ENCODE results near the gene GDF2.

GDF2 gene

DNA sequence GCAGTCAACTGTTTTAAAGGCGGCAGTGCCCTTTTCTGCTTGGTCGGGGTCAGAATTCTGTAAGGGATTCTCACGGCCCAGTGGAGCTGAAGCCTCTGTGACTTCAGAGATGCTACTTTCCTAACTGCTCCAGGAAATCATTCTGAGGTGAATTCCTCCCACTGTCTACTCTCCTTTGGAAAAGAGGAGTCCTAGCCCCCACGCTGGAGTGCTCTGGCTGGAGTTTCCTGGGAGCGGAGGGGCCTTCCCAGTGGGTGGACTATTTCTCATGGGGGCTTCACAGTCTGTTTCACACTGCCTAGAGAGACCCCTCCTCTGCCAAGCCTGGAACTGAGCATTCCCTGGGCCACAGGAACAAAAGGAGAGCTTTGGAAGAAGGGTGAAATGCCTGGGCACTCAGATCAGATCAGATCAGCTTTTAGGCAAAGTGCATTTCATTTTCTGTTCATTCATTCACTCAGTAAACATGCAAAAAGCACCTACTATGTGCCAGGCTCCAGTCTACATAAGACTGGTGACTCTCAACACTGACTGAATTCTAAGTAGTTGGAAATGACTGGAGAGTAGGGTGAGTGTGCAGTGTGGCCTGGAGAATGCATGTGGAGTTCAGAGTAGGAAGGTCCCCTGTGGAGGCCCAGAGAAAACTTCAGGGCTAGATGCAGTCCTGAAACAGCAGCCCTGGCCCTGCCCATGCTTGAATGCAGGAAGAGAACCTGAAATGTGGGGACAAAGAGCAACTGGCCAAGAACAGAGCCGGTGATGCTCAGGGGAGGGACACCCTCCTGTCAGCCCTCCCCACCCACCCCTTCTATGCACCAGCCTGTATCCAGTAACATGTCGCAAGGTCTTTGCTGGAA, 49.6 kb downstream of the GDF2 start:
- no peak for FAIRE-seq

DNA sequence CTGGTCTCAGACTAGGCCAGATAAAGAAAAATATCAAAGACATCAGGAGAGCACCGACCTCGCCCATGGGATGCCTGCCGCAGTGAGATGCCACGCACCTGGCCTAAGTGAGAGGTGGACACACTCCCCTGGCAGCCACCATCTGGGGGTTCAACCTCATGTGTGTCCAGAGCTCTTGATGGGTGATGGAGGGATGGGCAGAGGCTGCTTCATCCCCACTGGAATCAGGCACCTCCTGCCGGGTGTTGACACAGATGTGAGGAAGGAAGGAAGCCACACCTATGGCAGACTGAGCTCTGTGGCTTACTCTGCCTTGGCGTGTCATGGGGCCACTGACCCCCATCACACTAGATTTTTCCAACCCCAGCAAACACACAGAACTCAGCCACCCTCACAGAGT, 50.5 kb downstream of the GDF2 start:
- FAIRE-seq, result no peak

DNA sequence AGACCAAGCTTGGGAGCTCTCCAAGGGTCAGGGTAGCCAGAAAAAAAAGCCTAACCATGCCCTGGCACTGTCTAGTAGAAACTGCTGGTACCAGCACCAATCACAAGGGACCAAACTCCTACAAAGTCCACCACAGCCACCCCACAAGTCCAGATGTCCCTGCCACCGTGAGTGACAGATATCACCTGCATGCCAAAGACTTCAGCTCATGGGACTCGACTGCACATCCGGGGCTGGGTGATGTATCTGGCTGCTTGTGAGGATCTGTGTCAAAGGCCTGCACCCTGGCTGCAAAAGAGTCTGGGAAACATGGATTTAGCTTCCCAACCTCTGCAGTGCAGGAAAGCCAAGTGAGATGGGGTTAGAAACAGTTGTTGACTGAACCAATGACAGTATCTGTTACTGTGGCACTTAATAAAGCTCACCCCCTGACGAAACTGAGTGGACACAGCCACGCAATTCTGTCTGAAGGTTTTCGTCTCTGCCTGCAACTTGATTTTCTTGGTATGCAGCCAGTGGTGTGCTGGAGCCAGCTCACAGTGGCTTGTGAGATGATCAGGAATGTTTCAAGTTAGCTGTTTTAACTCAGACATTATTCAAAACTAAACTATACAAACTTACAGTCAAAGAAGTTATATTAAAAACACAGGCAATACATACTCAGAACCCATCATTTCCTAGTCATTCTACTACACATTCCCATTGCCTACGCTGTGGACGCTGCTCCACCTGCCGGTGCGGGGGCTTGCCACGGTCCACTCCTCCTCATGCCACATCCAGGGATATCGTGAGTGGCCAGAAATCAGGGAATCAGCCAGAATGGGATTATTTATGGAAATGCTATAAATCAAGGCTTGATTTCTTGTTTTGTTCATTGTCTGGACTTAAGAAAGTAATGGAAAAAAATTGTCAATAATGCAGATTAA, 52.6 kb downstream of the GDF2 start:
- no peak for FAIRE-seq

DNA sequence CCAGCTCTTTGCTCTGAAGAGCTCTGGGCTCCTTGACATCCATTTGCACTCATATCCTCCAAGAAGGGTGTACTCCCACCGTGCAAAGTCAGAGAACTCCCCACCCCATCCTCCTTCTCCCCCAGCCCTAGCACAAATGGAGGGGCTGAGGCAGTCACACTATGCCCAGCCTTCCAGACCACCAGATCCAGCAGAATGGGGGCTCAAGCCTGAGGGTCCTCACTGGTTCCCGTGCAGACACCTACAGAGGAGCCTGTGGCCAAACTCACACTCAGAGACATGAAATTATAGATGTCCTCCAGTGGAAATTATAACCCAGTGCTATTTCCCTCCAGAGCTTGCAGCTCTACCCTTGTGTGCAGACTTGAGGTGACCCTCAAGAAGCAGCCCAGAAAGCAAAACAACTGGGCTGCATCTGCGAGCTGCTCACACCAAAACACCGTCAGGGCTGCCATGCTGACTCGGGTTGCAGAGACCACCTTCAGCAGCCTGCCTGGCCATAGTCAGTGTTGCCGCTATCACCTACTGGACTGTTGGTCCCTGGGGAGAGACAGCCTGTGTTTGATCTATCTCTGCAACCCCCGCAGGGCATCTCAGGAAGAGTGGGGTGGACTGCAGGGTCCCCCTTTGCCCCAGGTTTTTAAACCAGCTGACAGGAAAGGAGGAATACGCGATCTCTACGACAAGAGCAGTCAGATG, 54.4 kb downstream of the GDF2 start:
- FAIRE-seq, result no peak

Measured in G401.6 (cell line).